Esophagus squamous epithelium (tissue), 4 donors: ENCODE results near the gene CACNA2D3.

Source experiments
- CTCF ChIP-seq, 6 experiments: fragments of 450-650 bp in 4 of 6; fragments of 200-600 bp in 2 of 6; sonication (generic) in 2 of 6; IDR thresholded peaks; one replicate each; pipeline ENCODE4 v1.5.1; 2016 to 2019; ENCODE audit warnings: antibody characterized with exemption in 6 of 6, mild to moderate bottlenecking in 4 of 6, moderate library complexity in 4 of 6
- POLR2A ChIP-seq, 4 donors: fragments of 450-650 bp; IDR thresholded peaks; one replicate each; pipeline ENCODE4 v1.6.1; 2017; ENCODE audit warnings: antibody characterized with exemption in 4 of 4, mild to moderate bottlenecking in 4 of 4, moderate library complexity in 3 of 4

- no peak for TF ChIP-seq CTCF (IDR thresholded peaks at IDR 0.05)
- TF ChIP-seq POLR2A (IDR thresholded peaks at IDR 0.05), result no peak
These were observed 415.2 kb downstream of the CACNA2D3 start for GRCh38 chr3:54537506-54537905.
